GM12892 (cell line): ENCODE results near the gene CALM3.

Experiments
- POLR2A ChIP-seq: IDR thresholded peaks from 2 replicates; pipeline ENCODE4 v1.6.1; 2011; ENCODE audit warnings: low read depth, low read length, control low read depth
- POLR2AphosphoS5 ChIP-seq: IDR thresholded peaks from 2 replicates; pipeline ENCODE4 v1.6.1; 2011; ENCODE audit warnings: low read depth, low read length, control low read depth
- TAF1 ChIP-seq: IDR thresholded peaks from 2 replicates; pipeline ENCODE4 v1.6.1; 2011; ENCODE audit warnings: low read depth, mild to moderate bottlenecking, control low read depth, low read length, borderline replicate concordance

DNA sequence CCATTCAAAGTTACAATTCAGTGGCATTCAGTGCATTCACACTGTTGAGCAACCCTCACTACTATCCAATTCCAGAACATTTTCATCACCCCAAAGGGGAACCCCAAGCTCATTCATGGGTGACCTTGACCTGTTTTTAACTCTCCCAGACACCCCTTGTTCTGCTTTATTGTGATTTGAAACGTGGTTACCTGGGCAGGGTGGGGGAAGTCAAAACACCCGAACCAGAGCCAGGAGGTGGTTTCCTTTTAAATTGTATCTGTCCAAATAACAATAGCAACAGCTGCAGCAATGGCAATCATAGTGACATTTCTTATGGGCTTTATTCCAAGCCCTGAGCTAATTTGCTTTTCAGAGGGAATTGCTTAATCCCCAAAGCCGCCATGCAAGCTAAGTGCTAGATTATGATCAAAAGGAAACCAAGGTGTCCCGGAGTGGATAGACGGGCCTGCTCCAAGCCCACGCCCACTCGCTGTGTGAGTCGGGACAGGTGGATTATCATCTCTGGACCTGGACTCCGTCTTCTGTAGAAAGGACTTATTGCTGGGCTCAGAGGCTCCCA is 17.6 kb downstream of the CALM3 start:
- TF ChIP-seq POLR2AphosphoS5: no peak
- no peak for TF ChIP-seq POLR2A
- TF ChIP-seq TAF1: no peak
